GM23338 (cell line): ENCODE data around the gene POLR3A. TPM values are rescaled to one million over a fixed set of nuclear protein-coding genes. Genes with fewer than 3 reads are reported as not detected.

Experiments used
- ATAC-seq: fragments of 200-7000 bp; cut with Tn5 transposase; 3 replicates; pipeline ENCODE4 v1.9.1; 2020
- DNase-seq: peaks from one replicate; pipeline ENCODE4 v3.0.0-alpha.2; 2015; ENCODE audit warnings: low spot score
- H2AFZ ChIP-seq: fragments of 200-600 bp; sonication (generic); 2 replicates; pipeline ENCODE4 v1.8.0; 2016; ENCODE audit warnings: antibody characterized with exemption, mild to moderate bottlenecking, moderate library complexity
- H3F3A ChIP-seq: fragments of 200-600 bp; sonication (generic); replicated peaks from 2 replicates; pipeline ENCODE4 v1.8.0; 2017; ENCODE audit warnings: antibody characterized with exemption, mixed run types, low read depth
- H3K27ac ChIP-seq: fragments of 200-600 bp; sonication (generic); 2 replicates; pipeline ENCODE4 v1.6.1; 2016; ENCODE audit warnings: low read depth
- H3K27me3 ChIP-seq: fragments of 200-600 bp; sonication (generic); 2 replicates; pipeline ENCODE4 v1.8.0; 2016; ENCODE audit warnings: mild to moderate bottlenecking, mixed run types, moderate library complexity; ENCODE audit not compliant: insufficient read depth
- H3K36me3 ChIP-seq: fragments of 200-600 bp; sonication (generic); 2 replicates; pipeline ENCODE4 v1.8.0; 2016; ENCODE audit warnings: mild to moderate bottlenecking; ENCODE audit not compliant: insufficient read depth
- H3K4me1 ChIP-seq: fragments of 200-600 bp; sonication (generic); 2 replicates; pipeline ENCODE4 v1.8.0; 2016; ENCODE audit warnings: mild to moderate bottlenecking, moderate library complexity; ENCODE audit not compliant: insufficient read depth
- H3K4me2 ChIP-seq: fragments of 200-600 bp; sonication (generic); 2 replicates; pipeline ENCODE4 v1.7.1; 2017; ENCODE audit warnings: mixed run types
- H3K4me3 ChIP-seq: fragments of 200-600 bp; sonication (generic); 2 replicates; pipeline ENCODE4 v1.6.1; 2016; ENCODE audit warnings: mixed run types
- H3K79me2 ChIP-seq: fragments of 200-600 bp; sonication (generic); replicated peaks from 2 replicates; pipeline ENCODE4 v1.8.0; 2017; ENCODE audit warnings: mild to moderate bottlenecking; ENCODE audit not compliant: insufficient read depth
- H3K9me2 ChIP-seq: fragments of 200-600 bp; sonication (generic); 2 replicates; pipeline ENCODE4 v1.8.0; 2017; ENCODE audit not compliant: insufficient read depth
- H4K20me1 ChIP-seq: fragments of 200-600 bp; sonication (generic); replicated peaks from 2 replicates; pipeline ENCODE4 v1.8.0; 2017; ENCODE audit warnings: mild to moderate bottlenecking; ENCODE audit not compliant: insufficient read depth
- H3K27ac Mint-ChIP-seq: 2 replicates; pipeline ENCODE4 v1.8.0; 2020; ENCODE audit warnings: inconsistent platforms, mild to moderate bottlenecking, moderate library complexity, mixed read lengths
- H3K27me3 Mint-ChIP-seq: 3 replicates; pipeline ENCODE4 v1.8.0; 2022; ENCODE audit warnings: low read depth, mild to moderate bottlenecking, moderate library complexity, mixed read lengths, inconsistent platforms; ENCODE audit not compliant: insufficient read depth, poor library complexity
- H3K36me3 Mint-ChIP-seq: 3 replicates; pipeline ENCODE4 v1.8.0; 2021; ENCODE audit warnings: low read depth, mild to moderate bottlenecking, inconsistent platforms, moderate library complexity, mixed read lengths
- H3K4me1 Mint-ChIP-seq: 3 replicates; pipeline ENCODE4 v1.8.0; 2020; ENCODE audit warnings: mild to moderate bottlenecking, inconsistent platforms, mixed read lengths
- H3K4me3 Mint-ChIP-seq: 3 replicates; pipeline ENCODE4 v1.8.0; 2021; ENCODE audit warnings: moderate library complexity, mild to moderate bottlenecking, inconsistent platforms, mixed read lengths
- H3K9me3 Mint-ChIP-seq: 3 replicates; pipeline ENCODE4 v1.8.0; 2020; ENCODE audit warnings: moderate library complexity, mild to moderate bottlenecking, inconsistent platforms, mixed read lengths
- ETS1 ChIP-seq: IDR thresholded peaks from 2 replicates; pipeline ENCODE4 v1.6.1; 2016; ENCODE audit warnings: antibody characterized with exemption
- EZH2 ChIP-seq: fragments of 200-600 bp; sonication (generic); IDR thresholded peaks from one replicate; pipeline ENCODE4 v1.8.0; 2017; ENCODE audit warnings: antibody characterized with exemption, mild to moderate bottlenecking, low read depth; ENCODE audit not compliant: unreplicated experiment
- EZH2phosphoT487 ChIP-seq: fragments of 200-600 bp; sonication (generic); IDR thresholded peaks from one replicate; pipeline ENCODE4 v1.8.1; 2018; ENCODE audit warnings: antibody characterized with exemption; ENCODE audit not compliant: unreplicated experiment
- JUNB ChIP-seq: IDR thresholded peaks from one replicate; pipeline ENCODE4 v1.6.1; 2016; ENCODE audit warnings: antibody characterized with exemption; ENCODE audit not compliant: unreplicated experiment
- NANOG ChIP-seq: IDR thresholded peaks from 2 replicates; pipeline ENCODE4 v1.6.1; 2016; ENCODE audit warnings: antibody characterized with exemption, borderline replicate concordance
- POLR2AphosphoS5 ChIP-seq: IDR thresholded peaks from 2 replicates; pipeline ENCODE4 v1.6.1; 2016; ENCODE audit warnings: antibody characterized with exemption, low read depth
- ZNF114 ChIP-seq: fragments of 250-450 bp; sonication (Bioruptor Pico); IDR thresholded peaks from 2 replicates; pipeline ENCODE4 v1.5.0; 2020; ENCODE audit warnings: mild to moderate bottlenecking, moderate library complexity
- ZNF331 ChIP-seq: fragments of 250-450 bp; sonication (Bioruptor Pico); IDR thresholded peaks from 2 replicates; pipeline ENCODE4 v1.5.0; 2020; ENCODE audit warnings: low read depth, mild to moderate bottlenecking, moderate library complexity
- polyA plus RNA-seq: library from polyadenylated mRNA; unstranded; fragments of >200 nt; fragmentation: Nextera tagmentation; extraction: Ambion mirVana; gene quantifications from 2 replicates; pipeline ENCODE4 v1.2.1, GENCODE V29; 2016
- total RNA-seq: library from RNA; depleted of rRNA; stranded (reverse); fragments of >200 nt; shearing (Covaris generic); gene quantifications from 2 replicates; pipeline ENCODE4 v1.2.3, GENCODE V29; 2014
- TF ChIP-seq, protein P1 (sequence below): fragments of 250-450 bp; sonication (Bioruptor Pico); IDR thresholded peaks from 2 replicates; pipeline ENCODE4 v1.5.0; 2020; ENCODE audit warnings: mild to moderate bottlenecking, moderate library complexity

Gene POLR3A
- total and polyA plus RNA-seq, 2 experiments from 2014 or later, result 11.6 to 35.5 TPM

DNA sequence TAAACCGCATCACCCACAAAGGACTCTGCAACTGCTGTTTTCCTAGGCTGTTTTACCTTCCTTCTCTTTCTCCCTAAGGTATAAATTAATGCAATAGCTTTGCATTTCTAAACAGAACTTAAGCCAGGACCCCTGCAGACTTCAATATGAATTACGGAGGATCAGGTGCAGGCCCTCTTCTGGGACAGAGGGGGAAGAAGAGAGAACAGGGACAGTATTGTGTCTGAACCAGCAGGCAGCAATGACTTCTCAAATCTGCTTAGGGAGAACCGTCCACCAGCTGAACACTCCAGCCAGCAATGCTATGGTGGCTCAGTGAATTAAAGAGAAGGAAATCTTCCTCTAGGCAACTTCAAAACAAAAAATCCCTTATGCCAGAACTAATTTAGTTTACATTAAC lies 35.7 kb downstream of the POLR3A start:
- DNase-seq, result no peak

GRCh38 chr10:77989081-77989724 lies 40.1 kb downstream of the POLR3A start:
- Histone ChIP-seq H3K4me3 (no peak overlapping the region), H4K20me1 (peaks cover 7% of the 10 kb centered on the region), H3K27me3 (no peaks in the 10 kb centered on the region), H3K4me2 (no peak overlapping the region), H3K27ac (no peak overlapping the region), H3K4me1 (no peaks in the 10 kb centered on the region), H3K9me2 (no peaks in the 10 kb centered on the region), H2AFZ (no peak overlapping the region), H3F3A (no peaks in the 10 kb centered on the region), H3K36me3 (peaks cover 77% of the 10 kb centered on the region), H3K79me2 (no peaks in the 10 kb centered on the region; the same call in 1 of the 2 replicates)
- Mint-ChIP-seq H3K4me1 (peaks cover 8% of the 10 kb centered on the region), H3K27me3 (no peaks in the 10 kb centered on the region), H3K9me3 (no peaks in the 10 kb centered on the region), H3K36me3 (peaks cover 97% of the 10 kb centered on the region), H3K4me3 (no peak overlapping the region), H3K27ac (no peak overlapping the region)
- no peak for TF ChIP-seq POLR2AphosphoS5
- TF ChIP-seq NANOG, result no peak
- ATAC-seq (no peak), DNase-seq (no peak)

More for the DNA sequence above, 35.7 kb downstream of the POLR3A start:
- no peak overlapping the region for H2AFZ ChIP-seq
- no peaks in the 10 kb centered on the region for H3F3A ChIP-seq
- no peaks in the 10 kb centered on the region for H3K27me3 ChIP-seq
- peaks cover 76% of the 10 kb centered on the region for H3K36me3 ChIP-seq
- no peak overlapping the region for H3K4me3 ChIP-seq
- 0 out of 2 replicates have a peak overlapping the region, but pooled peaks have one; percentile 23 for H3K27ac ChIP-seq
- peaks cover 11% of the 10 kb centered on the region for H4K20me1 ChIP-seq
- Mint-ChIP-seq H3K4me1 (peaks cover 10% of the 10 kb centered on the region), H3K36me3 (peaks cover 77% of the 10 kb centered on the region), H3K4me3 (no peak overlapping the region), H3K9me3 (no peaks in the 10 kb centered on the region), H3K27ac (0 out of 2 replicates have a peak overlapping the region, but pooled peaks have one; percentile 21), H3K27me3 (no peaks in the 10 kb centered on the region)
- H3K4me1 ChIP-seq, result no peaks in the 10 kb centered on the region
- no peak for TF ChIP-seq EZH2
- no peak for TF ChIP-seq EZH2phosphoT487
- no peak; the same call in 2 of the 3 replicates for ATAC-seq
- no peak overlapping the region for H3K4me2 ChIP-seq
- H3K9me2 ChIP-seq, result no peaks in the 10 kb centered on the region
- peaks cover 16% of the 10 kb centered on the region; the same call in 1 of the 2 replicates for H3K79me2 ChIP-seq

DNA sequence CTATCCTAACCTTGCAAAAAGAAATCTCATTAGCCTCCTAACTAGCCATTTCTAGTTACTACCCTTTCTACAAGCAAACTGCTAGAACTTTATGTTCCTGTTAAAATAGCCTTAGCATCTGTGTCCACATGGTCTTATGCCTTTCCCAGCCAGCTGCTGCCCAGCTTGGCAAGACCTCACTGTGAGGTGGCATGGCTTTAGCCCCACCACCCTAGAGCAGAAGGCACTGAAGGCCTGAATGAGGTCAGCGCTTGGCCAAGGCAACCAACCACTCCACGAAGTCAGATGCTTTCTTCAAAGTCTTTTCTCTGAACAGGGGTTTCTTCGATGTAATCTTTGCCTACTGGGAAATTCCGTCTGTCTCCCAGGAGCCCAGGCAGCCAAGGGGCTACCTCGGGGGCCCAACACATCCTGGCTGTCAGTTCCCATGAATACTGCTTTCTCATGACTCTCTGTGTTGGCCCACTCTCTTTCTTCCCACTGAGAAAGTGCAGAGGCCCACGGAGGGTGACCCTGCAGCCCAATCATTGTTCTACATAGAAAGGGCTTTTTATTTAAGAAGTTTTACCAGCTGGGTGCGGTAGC lies 41.6 kb downstream of the POLR3A start:
- no peaks in the 10 kb centered on the region; the same call in 1 of the 2 replicates for H3F3A ChIP-seq
- H3K27ac ChIP-seq, result no peak overlapping the region
- H3K4me3 ChIP-seq, result no peak overlapping the region
- H2AFZ ChIP-seq, result no peak overlapping the region
- DNase-seq (no peak), ATAC-seq (no peak)
- H3K27ac Mint-ChIP-seq, result no peak overlapping the region
- H3K4me3 Mint-ChIP-seq, result no peak overlapping the region
- no peaks in the 10 kb centered on the region for H3K27me3 Mint-ChIP-seq
- H3K9me3 Mint-ChIP-seq, result no peaks in the 10 kb centered on the region
- H3K27me3 ChIP-seq, result no peaks in the 10 kb centered on the region
- no peaks in the 10 kb centered on the region for H3K4me1 ChIP-seq
- no peak overlapping the region for H3K4me2 ChIP-seq
- H3K36me3 Mint-ChIP-seq, result peaks cover 98% of the 10 kb centered on the region
- no peaks in the 10 kb centered on the region for H3K4me1 Mint-ChIP-seq
- H4K20me1 ChIP-seq, result peaks cover 7% of the 10 kb centered on the region
- no peaks in the 10 kb centered on the region for H3K9me2 ChIP-seq
- H3K36me3 ChIP-seq, result peaks cover 78% of the 10 kb centered on the region
- H3K79me2 ChIP-seq, result no peaks in the 10 kb centered on the region
- TF ChIP-seq ZNF114 (CRISPR knock-in tag), result no peak
- TF ChIP-seq POLR2AphosphoS5, result no peak
- TF ChIP-seq, protein P1, sequence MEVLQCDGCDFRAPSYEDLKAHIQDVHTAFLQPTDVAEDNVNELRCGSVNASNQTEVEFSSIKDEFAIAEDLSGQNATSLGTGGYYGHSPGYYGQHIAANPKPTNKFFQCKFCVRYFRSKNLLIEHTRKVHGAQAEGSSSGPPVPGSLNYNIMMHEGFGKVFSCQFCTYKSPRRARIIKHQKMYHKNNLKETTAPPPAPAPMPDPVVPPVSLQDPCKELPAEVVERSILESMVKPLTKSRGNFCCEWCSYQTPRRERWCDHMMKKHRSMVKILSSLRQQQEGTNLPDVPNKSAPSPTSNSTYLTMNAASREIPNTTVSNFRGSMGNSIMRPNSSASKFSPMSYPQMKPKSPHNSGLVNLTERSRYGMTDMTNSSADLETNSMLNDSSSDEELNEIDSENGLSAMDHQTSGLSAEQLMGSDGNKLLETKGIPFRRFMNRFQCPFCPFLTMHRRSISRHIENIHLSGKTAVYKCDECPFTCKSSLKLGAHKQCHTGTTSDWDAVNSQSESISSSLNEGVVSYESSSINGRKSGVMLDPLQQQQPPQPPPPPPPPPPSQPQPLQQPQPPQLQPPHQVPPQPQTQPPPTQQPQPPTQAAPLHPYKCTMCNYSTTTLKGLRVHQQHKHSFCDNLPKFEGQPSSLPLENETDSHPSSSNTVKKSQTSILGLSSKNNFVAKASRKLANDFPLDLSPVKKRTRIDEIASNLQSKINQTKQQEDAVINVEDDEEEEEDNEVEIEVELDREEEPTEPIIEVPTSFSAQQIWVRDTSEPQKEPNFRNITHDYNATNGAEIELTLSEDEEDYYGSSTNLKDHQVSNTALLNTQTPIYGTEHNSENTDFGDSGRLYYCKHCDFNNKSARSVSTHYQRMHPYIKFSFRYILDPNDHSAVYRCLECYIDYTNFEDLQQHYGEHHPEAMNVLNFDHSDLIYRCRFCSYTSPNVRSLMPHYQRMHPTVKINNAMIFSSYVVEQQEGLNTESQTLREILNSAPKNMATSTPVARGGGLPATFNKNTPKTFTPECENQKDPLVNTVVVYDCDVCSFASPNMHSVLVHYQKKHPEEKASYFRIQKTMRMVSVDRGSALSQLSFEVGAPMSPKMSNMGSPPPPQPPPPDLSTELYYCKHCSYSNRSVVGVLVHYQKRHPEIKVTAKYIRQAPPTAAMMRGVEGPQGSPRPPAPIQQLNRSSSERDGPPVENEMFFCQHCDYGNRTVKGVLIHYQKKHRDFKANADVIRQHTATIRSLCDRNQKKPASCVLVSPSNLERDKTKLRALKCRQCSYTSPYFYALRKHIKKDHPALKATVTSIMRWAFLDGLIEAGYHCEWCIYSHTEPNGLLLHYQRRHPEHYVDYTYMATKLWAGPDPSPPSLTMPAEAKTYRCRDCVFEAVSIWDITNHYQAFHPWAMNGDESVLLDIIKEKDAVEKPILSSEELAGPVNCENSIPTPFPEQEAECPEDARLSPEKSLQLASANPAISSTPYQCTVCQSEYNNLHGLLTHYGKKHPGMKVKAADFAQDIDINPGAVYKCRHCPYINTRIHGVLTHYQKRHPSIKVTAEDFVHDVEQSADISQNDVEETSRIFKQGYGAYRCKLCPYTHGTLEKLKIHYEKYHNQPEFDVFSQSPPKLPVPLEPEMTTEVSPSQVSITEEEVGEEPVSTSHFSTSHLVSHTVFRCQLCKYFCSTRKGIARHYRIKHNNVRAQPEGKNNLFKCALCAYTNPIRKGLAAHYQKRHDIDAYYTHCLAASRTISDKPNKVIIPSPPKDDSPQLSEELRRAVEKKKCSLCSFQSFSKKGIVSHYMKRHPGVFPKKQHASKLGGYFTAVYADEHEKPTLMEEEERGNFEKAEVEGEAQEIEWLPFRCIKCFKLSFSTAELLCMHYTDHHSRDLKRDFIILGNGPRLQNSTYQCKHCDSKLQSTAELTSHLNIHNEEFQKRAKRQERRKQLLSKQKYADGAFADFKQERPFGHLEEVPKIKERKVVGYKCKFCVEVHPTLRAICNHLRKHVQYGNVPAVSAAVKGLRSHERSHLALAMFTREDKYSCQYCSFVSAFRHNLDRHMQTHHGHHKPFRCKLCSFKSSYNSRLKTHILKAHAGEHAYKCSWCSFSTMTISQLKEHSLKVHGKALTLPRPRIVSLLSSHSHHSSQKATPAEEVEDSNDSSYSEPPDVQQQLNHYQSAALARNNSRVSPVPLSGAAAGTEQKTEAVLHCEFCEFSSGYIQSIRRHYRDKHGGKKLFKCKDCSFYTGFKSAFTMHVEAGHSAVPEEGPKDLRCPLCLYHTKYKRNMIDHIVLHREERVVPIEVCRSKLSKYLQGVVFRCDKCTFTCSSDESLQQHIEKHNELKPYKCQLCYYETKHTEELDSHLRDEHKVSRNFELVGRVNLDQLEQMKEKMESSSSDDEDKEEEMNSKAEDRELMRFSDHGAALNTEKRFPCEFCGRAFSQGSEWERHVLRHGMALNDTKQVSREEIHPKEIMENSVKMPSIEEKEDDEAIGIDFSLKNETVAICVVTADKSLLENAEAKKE (CRISPR knock-in tag), result no peak
- TF ChIP-seq NANOG, result no peak
- no peak for TF ChIP-seq ZNF331 (CRISPR knock-in tag)
- TF ChIP-seq JUNB, result no peak
- TF ChIP-seq ETS1, result no peak
